ENCODE data around the gene PPP1R13B.

The PPP1R13B gene

GRCh38 chr14:103763730-103764488, 83.5 kb downstream of the PPP1R13B start:
- DNase-seq (ENCODE audit: low spot score): no peak
- no peak overlapping the region for H3K4me3 ChIP-seq
- TF ChIP-seq CTCF (IDR thresholded peaks at IDR 0.05): no peak
- no peak overlapping the region for H3K27ac ChIP-seq

GRCh38 chr14:103762541-103762940, 84.8 kb downstream of the PPP1R13B start:
- no peak overlapping the region for H3K27ac ChIP-seq
- no peak for TF ChIP-seq CTCF (IDR thresholded peaks at IDR 0.05)
- DNase-seq (ENCODE audit: low spot score): no peak
- no peak overlapping the region for H3K4me3 ChIP-seq

- no peak for TF ChIP-seq CTCF (IDR thresholded peaks at IDR 0.05)
- Histone ChIP-seq H3K4me3 (no peak overlapping the region), H3K27ac (no peak overlapping the region)
- no peak for DNase-seq (ENCODE audit: low spot score)
Observed at GRCh38 chr14:103762036-103762435, 85.3 kb downstream of the PPP1R13B start.

- no peak for TF ChIP-seq CTCF (IDR thresholded peaks at IDR 0.05)
- H3K4me3 ChIP-seq: no peak overlapping the region
- no peak for DNase-seq (ENCODE audit: low spot score)
- H3K27ac ChIP-seq: no peak overlapping the region
Observed at GRCh38 chr14:103758059-103758776, 89.2 kb downstream of the PPP1R13B start.

- no peak for TF ChIP-seq CTCF (IDR thresholded peaks at IDR 0.05)
- H3K27ac ChIP-seq: no peak overlapping the region
Observed at GRCh38 chr14:103755060-103755459, 92.3 kb downstream of the PPP1R13B start.

GRCh38 chr14:103753774-103754173, 93.6 kb downstream of the PPP1R13B start:
- Histone ChIP-seq H3K27ac (no peak overlapping the region), H3K4me3 (no peak overlapping the region)
- no peak for DNase-seq (ENCODE audit: low spot score)
- TF ChIP-seq CTCF (IDR thresholded peaks at IDR 0.05): no peak

More at GRCh38 chr14:103755060-103755459, 92.3 kb downstream of the PPP1R13B start:
- no peak for DNase-seq (ENCODE audit: low spot score)
- H3K4me3 ChIP-seq: no peak overlapping the region

GRCh38 chr14:103749860-103750259, 97.5 kb downstream of the PPP1R13B start:
- DNase-seq (ENCODE audit: low spot score): no peak
- no peak overlapping the region for H3K27ac ChIP-seq
- no peak for TF ChIP-seq CTCF (IDR thresholded peaks at IDR 0.05)
- H3K4me3 ChIP-seq: no peak overlapping the region

Measured in coronary artery (tissue), 2 donors.